Ovary (tissue), 3 donors: Measurements from ENCODE around the gene DOLK.

Experiments used
- CTCF ChIP-seq, 3 donors: fragments of 450-650 bp in 2 of 3; fragments of 200-600 bp in 1 of 3; IDR thresholded peaks; one replicate each; pipeline versions ENCODE4 v1.5.1 to v1.8.0; 2016 to 2022; ENCODE audit warnings: antibody characterized with exemption in 3 of 3, mild to moderate bottlenecking in 1 of 3
- EP300 ChIP-seq: sonication (generic); formaldehyde crosslinking; IDR thresholded peaks from one replicate; pipeline ENCODE4 v1.6.1; 2017; ENCODE audit warnings: antibody characterized with exemption
- POLR2A ChIP-seq: fragments of 450-650 bp; IDR thresholded peaks from one replicate; pipeline ENCODE4 v1.6.1; 2017; ENCODE audit warnings: antibody characterized with exemption, mild to moderate bottlenecking, moderate library complexity
- donor health status: DM: no; HTN: no; CAD: no.

DNA sequence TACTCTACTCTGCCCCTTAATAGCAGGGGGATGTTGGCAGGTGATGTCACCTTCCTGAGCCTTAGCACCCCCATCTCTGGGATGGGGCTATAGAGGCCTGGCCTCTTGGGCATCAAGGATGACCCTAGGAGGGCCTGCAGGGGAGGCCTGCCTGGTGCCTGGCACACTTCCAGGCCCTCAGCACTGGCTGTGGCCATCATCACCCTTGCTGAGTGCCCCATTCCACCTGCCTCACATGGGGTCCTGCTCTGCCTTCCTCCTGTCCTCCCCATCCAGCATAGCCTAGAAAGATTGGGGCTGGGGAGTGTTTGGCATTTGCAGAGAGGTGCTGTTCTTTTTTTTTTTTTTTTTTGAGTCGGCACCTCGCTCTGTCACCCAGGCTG, 44.3 kb downstream of the DOLK start:
- TF ChIP-seq CTCF (IDR thresholded peaks at IDR 0.05), result no peak
- TF ChIP-seq EP300, result no peak
- no peak for TF ChIP-seq POLR2A
